Neural cell (in vitro differentiated cells): ENCODE data around the gene NNT. TPM values are rescaled to one million over a fixed set of nuclear protein-coding genes. Genes with fewer than 3 reads are reported as not detected.

Experiments used
- H2AFZ ChIP-seq: fragments of 200-600, 300-800 bp; sonication (generic), shearing (Covaris generic); 2 replicates; pipeline ENCODE4 v1.6.0; 2014; ENCODE audit warnings: low read depth, mild to moderate bottlenecking, antibody characterized with exemption, low read length, moderate library complexity
- H3F3A ChIP-seq: fragments of 200-600 bp; shearing (Covaris generic); 2 replicates; pipeline ENCODE4 v1.6.1; 2016; ENCODE audit warnings: mild to moderate bottlenecking, moderate library complexity, mixed read lengths, antibody characterized with exemption, low read length; ENCODE audit not compliant: insufficient read depth, poor library complexity, severe bottlenecking
- H3K27ac ChIP-seq: fragments of 200-600, 300-800 bp; sonication (generic), shearing (Covaris generic); 2 replicates; pipeline ENCODE4 v1.5.1; 2014; ENCODE audit warnings: mild to moderate bottlenecking, low read length, moderate library complexity
- H3K27me3 ChIP-seq: fragments of 300-800, 200-600 bp; sonication (generic), shearing (Covaris generic); 2 replicates; pipeline ENCODE4 v1.6.0; 2014; ENCODE audit warnings: mild to moderate bottlenecking, low read depth, low read length, moderate library complexity; ENCODE audit not compliant: insufficient read depth
- H3K36me3 ChIP-seq: fragments of 300-800, 200-600 bp; sonication (generic), shearing (Covaris generic); 2 replicates; pipeline ENCODE4 v1.5.1; 2014; ENCODE audit warnings: mild to moderate bottlenecking, antibody characterized with exemption, low read length, moderate library complexity; ENCODE audit not compliant: insufficient read depth
- H3K4me2 ChIP-seq: fragments of 300-800, 200-600 bp; sonication (generic), shearing (Covaris generic); 2 replicates; pipeline ENCODE4 v1.6.0; 2014; ENCODE audit warnings: mild to moderate bottlenecking, low read length
- H3K4me3 ChIP-seq: fragments of 300-800, 200-600 bp; sonication (generic), shearing (Covaris generic); 2 replicates; pipeline ENCODE4 v1.5.1; 2014; ENCODE audit warnings: mild to moderate bottlenecking, low read length, moderate library complexity
- H3K79me2 ChIP-seq: fragments of 200-600 bp; shearing (Covaris generic); replicated peaks from 2 replicates; pipeline ENCODE4 v1.6.0; 2014; ENCODE audit warnings: mild to moderate bottlenecking, low read length, moderate library complexity; ENCODE audit not compliant: insufficient read depth
- H3K9ac ChIP-seq: fragments of 300-800, 200-600 bp; sonication (generic), shearing (Covaris generic); 2 replicates; pipeline ENCODE4 v1.6.1; 2016; ENCODE audit warnings: mild to moderate bottlenecking, low read length, mixed read lengths
- H3K9me2 ChIP-seq: fragments of 200-600 bp; shearing (Covaris generic); 2 replicates; pipeline ENCODE4 v1.6.1; 2016; ENCODE audit warnings: mild to moderate bottlenecking, low read length, mixed read lengths; ENCODE audit not compliant: insufficient read depth
- H3K9me3 ChIP-seq: fragments of 200-600, 300-800 bp; sonication (generic), shearing (Covaris generic); 2 replicates; pipeline ENCODE4 v1.6.1; 2016; ENCODE audit warnings: mild to moderate bottlenecking, mixed run types, low read length, moderate library complexity, mixed read lengths
- H4K20me1 ChIP-seq: fragments of 200-600 bp; shearing (Covaris generic); 2 replicates; pipeline ENCODE4 v1.6.1; 2016; ENCODE audit warnings: mild to moderate bottlenecking, mixed run types; ENCODE audit not compliant: insufficient read depth
- CTCF ChIP-seq: fragments of 450-650 bp; IDR thresholded peaks from 2 replicates; pipeline ENCODE4 v1.5.1; 2014; ENCODE audit warnings: antibody characterized with exemption, mild to moderate bottlenecking, moderate library complexity; ENCODE audit not compliant: poor library complexity, severe bottlenecking
- EP300 ChIP-seq: fragments of 450-650 bp; conservative IDR thresholded peaks from 2 replicates; pipeline ENCODE4 v1.6.1; 2014; ENCODE audit warnings: antibody characterized with exemption, mild to moderate bottlenecking, moderate library complexity; ENCODE audit not compliant: poor library complexity, severe bottlenecking
- EZH2 ChIP-seq: fragments of 200-600, 300-800 bp; shearing (Covaris generic), sonication (generic); IDR thresholded peaks from 2 replicates; pipeline ENCODE4 v1.6.1; 2014; ENCODE audit warnings: antibody characterized with exemption, low read length, borderline replicate concordance, mild to moderate bottlenecking; ENCODE audit not compliant: insufficient read depth, poor library complexity, severe bottlenecking
- MXI1 ChIP-seq: fragments of 450-650 bp; conservative IDR thresholded peaks from 2 replicates; pipeline ENCODE4 v1.6.1; 2014; ENCODE audit warnings: antibody characterized with exemption, mild to moderate bottlenecking; ENCODE audit not compliant: poor library complexity, severe bottlenecking
- POLR2AphosphoS5 ChIP-seq: IDR thresholded peaks from 2 replicates; pipeline ENCODE4 v1.6.1; 2012
- RAD21 ChIP-seq: fragments of 450-650 bp; conservative IDR thresholded peaks from 2 replicates; pipeline ENCODE4 v1.6.1; 2014; ENCODE audit warnings: antibody characterized with exemption, mild to moderate bottlenecking, moderate library complexity
- REST ChIP-seq: IDR thresholded peaks from 2 replicates; pipeline ENCODE4 v1.6.1; 2012; ENCODE audit warnings: borderline replicate concordance
- SMC3 ChIP-seq: fragments of 450-650 bp; conservative IDR thresholded peaks from 2 replicates; pipeline ENCODE4 v1.6.1; 2014; ENCODE audit warnings: antibody characterized with exemption, mild to moderate bottlenecking, moderate library complexity; ENCODE audit not compliant: poor library complexity
- TAF1 ChIP-seq: IDR thresholded peaks from 2 replicates; pipeline ENCODE4 v1.6.1; 2012; ENCODE audit warnings: low read depth
- polyA plus RNA-seq: library from polyadenylated mRNA; depleted of rRNA; stranded (reverse); fragments of >200 nt; gene quantifications from 2 replicates; pipeline ENCODE4 v1.2.3, GENCODE V29; 2014

NNT gene
- polyA plus RNA-seq, 1 donor from 2014 or later, result 120 TPM

- TF ChIP-seq EP300 (no peak), REST (no peak), POLR2AphosphoS5 (no peak), MXI1 (no peak), CTCF (no peak), SMC3 (no peak), RAD21 (no peak), EZH2 (no peak), TAF1 (no peak)
Measured at GRCh38 chr5:43643750-43644149, 40.8 kb downstream of the NNT start.

GRCh38 chr5:43646992-43647391 lies 44.0 kb downstream of the NNT start:
- H3K27ac ChIP-seq, result no peak overlapping the region

More at GRCh38 chr5:43643750-43644149, 40.8 kb downstream of the NNT start:
- Histone ChIP-seq H3K9me3 (no peaks in the 10 kb centered on the region), H3K27ac (no peak overlapping the region), H3K79me2 (no peaks in the 10 kb centered on the region), H3F3A (no peaks in the 10 kb centered on the region), H3K9me2 (no peaks in the 10 kb centered on the region), H3K27me3 (no peaks in the 10 kb centered on the region), H2AFZ (no peak overlapping the region), H3K36me3 (no peaks in the 10 kb centered on the region), H3K9ac (no peak overlapping the region), H4K20me1 (no peaks in the 10 kb centered on the region), H3K4me3 (no peak overlapping the region), H3K4me2 (no peak overlapping the region)

More at GRCh38 chr5:43646992-43647391, 44.0 kb downstream of the NNT start:
- Histone ChIP-seq H3K4me2 (no peak overlapping the region), H3K27me3 (no peaks in the 10 kb centered on the region), H4K20me1 (no peaks in the 10 kb centered on the region), H3K36me3 (no peaks in the 10 kb centered on the region), H3F3A (no peaks in the 10 kb centered on the region), H3K9ac (no peak overlapping the region), H3K9me3 (no peaks in the 10 kb centered on the region), H2AFZ (no peak overlapping the region), H3K79me2 (no peaks in the 10 kb centered on the region), H3K4me3 (no peak overlapping the region), H3K9me2 (no peaks in the 10 kb centered on the region)
- TF ChIP-seq EP300, result no peak
- TF ChIP-seq POLR2AphosphoS5, result no peak
- TF ChIP-seq TAF1, result no peak
- TF ChIP-seq EZH2, result no peak
- no peak for TF ChIP-seq CTCF
- no peak for TF ChIP-seq MXI1
- TF ChIP-seq REST, result no peak
- no peak for TF ChIP-seq SMC3
- no peak for TF ChIP-seq RAD21
